ENCODE measurements around the gene CAV3. TPM values are rescaled to one million over a fixed set of nuclear protein-coding genes. Genes with fewer than 3 reads are reported as not detected.

Gene CAV3
- total and polyA plus RNA-seq, 9 of the 15 experiments (the other 6 are each of a cell fraction or from before 2014, with no cell fraction given) = not detected

- FAIRE-seq = no peak
Observed at GRCh38 chr3:8790529-8790928, 56.9 kb downstream of the CAV3 start.

GRCh38 chr3:8793242-8793641 is 59.6 kb downstream of the CAV3 start:
- POLR2A ChIA-PET = interaction anchor here (0.8 kb wide), 1 partner anchor 9 kb away, joined by 3 read pairs; no protein-coding TSS in a partner anchor
- in situ Hi-C loops (cut with MboI) = no loop called here

More at GRCh38 chr3:8790529-8790928, 56.9 kb downstream of the CAV3 start:
- H3K9me1 ChIP-seq (ENCODE audit: control insufficient read depth, insufficient read depth, low read length) = no peaks in the 10 kb centered on the region
- H3K4me2 ChIP-seq (ENCODE audit: insufficient read depth, low read length) = no peak overlapping the region
- peaks cover 0 to 5% of the 10 kb centered on the region in 2 experiments; a peak in 2 of 5 replicates for H3K27me3 ChIP-seq (ENCODE audit: control insufficient read depth in 2 of 2, insufficient read depth in 2 of 2, low read length in 2 of 2)
- H3K9me3 ChIP-seq (replicated peaks; ENCODE audit: control insufficient read depth, insufficient read depth, low read depth, low read length) = no peaks in the 10 kb centered on the region
- no peak overlapping the region for H3K9ac ChIP-seq (ENCODE audit: insufficient read depth in 1 of 2, low read depth in 2 of 2, low read length in 2 of 2)
- no peak for DNase-seq (ENCODE audit: extremely low read depth in 1 of 4, low spot score in 3 of 4)
- no peaks in the 10 kb centered on the region for H3K79me2 ChIP-seq (ENCODE audit: control insufficient read depth, insufficient read depth, low read length)
- ATAC-seq = no peak
- 0% methylated on average over 2 of the region's 2 CpGs for WGBS (ENCODE audit: insufficient coverage, low coverage, missing lambda C conversion rate)
- no peaks in the 10 kb centered on the region for H3K4me1 ChIP-seq (replicated peaks in 1 of 2; ENCODE audit: control insufficient read depth in 2 of 2, insufficient read depth in 2 of 2, low read length in 2 of 2)
- H4K20me1 ChIP-seq (replicated peaks; ENCODE audit: control insufficient read depth, insufficient read depth, low read length) = no peaks in the 10 kb centered on the region
- no peak overlapping the region for H2AFZ ChIP-seq (ENCODE audit: low read depth, low read length)
- no TSS peak for BruUV-seq (replicated peaks)
- ChIA-PET CTCF (ENCODE audit: low intra/inter-chr PET ratio) (no interaction called here), POLR2A (no interaction called here)
- in situ Hi-C loops (cut with MboI) (no loop called here), intact Hi-C loops (cut with micrococcal nuclease) (no loop called here)
- H3K27ac ChIP-seq (ENCODE audit: extremely low read depth, low read depth, low read length) = no peak overlapping the region
- H3K4me3 ChIP-seq = no peak overlapping the region
- TF ChIP-seq RHOXF2B (CRISPR knock-in tag; conservative IDR thresholded peaks at IDR 0.05) = no peak
- TF ChIP-seq TFE3 (CRISPR knock-in tag; IDR thresholded peaks at IDR 0.05) = peak; percentile 84
- H3K36me3 ChIP-seq (ENCODE audit: control insufficient read depth, insufficient read depth, low read length) = no peaks in the 10 kb centered on the region

More at GRCh38 chr3:8793242-8793641, 59.6 kb downstream of the CAV3 start:
- Histone ChIP-seq H4K20me1 (replicated peaks; ENCODE audit: control insufficient read depth, insufficient read depth, low read length) (no peaks in the 10 kb centered on the region), H3K27ac (ENCODE audit: extremely low read depth, low read depth, low read length) (no peak overlapping the region), H3K9me3 (replicated peaks; ENCODE audit: control insufficient read depth, insufficient read depth, low read depth, low read length) (no peaks in the 10 kb centered on the region), H3K4me1 (replicated peaks in 1 of 2; ENCODE audit: control insufficient read depth in 2 of 2, insufficient read depth in 2 of 2, low read length in 2 of 2) (no peaks in the 10 kb centered on the region), H2AFZ (ENCODE audit: low read depth, low read length) (no peak overlapping the region), H3K4me2 (ENCODE audit: insufficient read depth, low read length) (no peak overlapping the region), H3K4me3 (no peak overlapping the region), H3K9ac (ENCODE audit: insufficient read depth in 1 of 2, low read depth in 2 of 2, low read length in 2 of 2) (no peak overlapping the region), H3K36me3 (ENCODE audit: control insufficient read depth, insufficient read depth, low read length) (no peaks in the 10 kb centered on the region), H3K9me1 (ENCODE audit: control insufficient read depth, insufficient read depth, low read length) (no peaks in the 10 kb centered on the region), H3K79me2 (ENCODE audit: control insufficient read depth, insufficient read depth, low read length) (no peaks in the 10 kb centered on the region), H3K27me3 (ENCODE audit: control insufficient read depth in 2 of 2, insufficient read depth in 2 of 2, low read length in 2 of 2) (peaks cover 0 to 5% of the 10 kb centered on the region in 2 experiments; a peak in 2 of 5 replicates)
- DNase-seq (ENCODE audit: extremely low read depth in 1 of 4, low spot score in 3 of 4) (no peak), ATAC-seq (no peak), FAIRE-seq (no peak)
- CTCF ChIA-PET (ENCODE audit: low intra/inter-chr PET ratio) = no interaction called here
- no TSS peak for BruUV-seq (replicated peaks)
- intact Hi-C loops (cut with micrococcal nuclease) = no loop called here
- 12% methylated on average over 7 of the region's 7 CpGs for WGBS (ENCODE audit: insufficient coverage, low coverage, missing lambda C conversion rate)
- TF ChIP-seq RBM25 (IDR thresholded peaks at IDR 0.05; ENCODE audit: low read depth, low read length, severe bottlenecking) (no peak), ZNF41 (CRISPR knock-in tag; conservative IDR thresholded peaks at IDR 0.05) (no peak), CBFA2T3 (IDR thresholded peaks at IDR 0.05) (0 out of 2 replicates have a peak, but pooled peaks have one; percentile 6), ZNF408 (CRISPR knock-in tag; IDR thresholded peaks at IDR 0.05; ENCODE audit: low read depth) (no peak)
- TF ChIP-seq, protein P1, sequence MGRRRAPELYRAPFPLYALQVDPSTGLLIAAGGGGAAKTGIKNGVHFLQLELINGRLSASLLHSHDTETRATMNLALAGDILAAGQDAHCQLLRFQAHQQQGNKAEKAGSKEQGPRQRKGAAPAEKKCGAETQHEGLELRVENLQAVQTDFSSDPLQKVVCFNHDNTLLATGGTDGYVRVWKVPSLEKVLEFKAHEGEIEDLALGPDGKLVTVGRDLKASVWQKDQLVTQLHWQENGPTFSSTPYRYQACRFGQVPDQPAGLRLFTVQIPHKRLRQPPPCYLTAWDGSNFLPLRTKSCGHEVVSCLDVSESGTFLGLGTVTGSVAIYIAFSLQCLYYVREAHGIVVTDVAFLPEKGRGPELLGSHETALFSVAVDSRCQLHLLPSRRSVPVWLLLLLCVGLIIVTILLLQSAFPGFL (CRISPR knock-in tag; IDR thresholded peaks at IDR 0.05) = no peak
